Endodermal cell (in vitro differentiated cells): ENCODE measurements around the gene DCHS1. TPM values are rescaled to one million over a fixed set of nuclear protein-coding genes. Genes with fewer than 3 reads are reported as not detected.

Experiments used
- DNase-seq: peaks from one replicate; pipeline ENCODE4 v3.0.0-alpha.2; 2017
- H3K27ac ChIP-seq: 2 replicates; pipeline ENCODE4 v1.5.1; 2013; ENCODE audit warnings: mild to moderate bottlenecking, low read depth, low read length, moderate library complexity
- H3K27me3 ChIP-seq: 2 replicates; pipeline ENCODE4 v1.6.1; 2013; ENCODE audit warnings: mild to moderate bottlenecking, low read length, moderate library complexity; ENCODE audit not compliant: insufficient read depth, control insufficient read depth, poor library complexity, severe bottlenecking
- H3K36me3 ChIP-seq: 2 replicates; pipeline ENCODE4 v1.7.0; 2013; ENCODE audit warnings: mild to moderate bottlenecking, low read length, moderate library complexity; ENCODE audit not compliant: control insufficient read depth, insufficient read depth
- H3K4me1 ChIP-seq: one replicate; pipeline ENCODE4 v1.7.0; 2013; ENCODE audit warnings: low read length; ENCODE audit not compliant: control insufficient read depth, insufficient read depth
- H3K4me3 ChIP-seq: 2 replicates; pipeline ENCODE4 v1.5.1; 2013; ENCODE audit warnings: mild to moderate bottlenecking, low read length, moderate library complexity
- H3K9ac ChIP-seq: 2 replicates; pipeline ENCODE4 v1.6.1; 2013; ENCODE audit warnings: mild to moderate bottlenecking, low read length, moderate library complexity; ENCODE audit not compliant: poor library complexity, severe bottlenecking; ENCODE audit errors: extremely low read depth
- H3K9me3 ChIP-seq: 2 replicates; pipeline ENCODE4 v1.6.1; 2013; ENCODE audit warnings: mild to moderate bottlenecking, low read length, moderate library complexity; ENCODE audit not compliant: control insufficient read depth
- H3K27ac Mint-ChIP-seq: 2 replicates; pipeline ENCODE4 v1.8.0; 2020; ENCODE audit warnings: mixed read lengths
- H3K27me3 Mint-ChIP-seq: 2 replicates; pipeline ENCODE4 v1.8.0; 2021; ENCODE audit warnings: mild to moderate bottlenecking, mixed read lengths; ENCODE audit not compliant: insufficient read depth
- H3K36me3 Mint-ChIP-seq: 2 replicates; pipeline ENCODE4 v1.8.0; 2020; ENCODE audit warnings: low read depth, mixed read lengths
- H3K4me1 Mint-ChIP-seq: 2 replicates; pipeline ENCODE4 v1.8.0; 2020; ENCODE audit warnings: mixed read lengths
- H3K4me3 Mint-ChIP-seq: 2 replicates; pipeline ENCODE4 v1.8.0; 2020; ENCODE audit warnings: mild to moderate bottlenecking, moderate library complexity, mixed read lengths
- H3K9me3 Mint-ChIP-seq: 2 replicates; pipeline ENCODE4 v1.8.0; 2020; ENCODE audit warnings: mild to moderate bottlenecking, mixed read lengths
- CTCF ChIP-seq: fragments of 200-600 bp; sonication (generic); conservative IDR thresholded peaks from 2 replicates; pipeline ENCODE4 v1.5.0; 2021; ENCODE audit warnings: antibody characterized with exemption, mild to moderate bottlenecking
- WGBS, 2 experiments: methylation state at CpG; one replicate each; pipeline versions ENCODE4 v1.1.5 to v1.1.7; 2013; ENCODE audit warnings: missing lambda C conversion rate in 2 of 2, mixed read lengths in 1 of 2; ENCODE audit not compliant: insufficient coverage in 1 of 2, insufficient read length in 1 of 2; 5-methylcytosine and 5-hydroxymethylcytosine counted together
- total RNA-seq, 2 donors: library from RNA; stranded (reverse); fragmentation: NEBNext Ultra II Directional in 1 of 2; extraction: Animal tissue kit (Norgen Biotek cat#: 25700) in 1 of 2; gene quantifications; 2 replicates in 1 of 2; 3 replicates in 1 of 2; pipeline ENCODE4 v1.2.1, GENCODE V29; 2021

DCHS1 gene
- total RNA-seq, 2 donors from 2014 or later: 13.7 to 14.3 TPM

GRCh38 chr11:6670202-6670830, 14.7 kb upstream of the DCHS1 start:
- no peak overlapping the region for H3K27ac Mint-ChIP-seq
- DNase-seq: no peak
- peaks cover 2% of the 10 kb centered on the region for H3K4me1 Mint-ChIP-seq

GRCh38 chr11:6667733-6668374, 12.2 kb upstream of the DCHS1 start:
- Mint-ChIP-seq H3K27me3 (peaks cover 6% of the 10 kb centered on the region), H3K4me3 (no peak overlapping the region), H3K4me1 (peaks cover 2% of the 10 kb centered on the region), H3K36me3 (no peaks in the 10 kb centered on the region), H3K27ac (no peak overlapping the region), H3K9me3 (no peaks in the 10 kb centered on the region)
- no peaks in the 10 kb centered on the region for H3K9me3 ChIP-seq
- H3K27me3 ChIP-seq: no peaks in the 10 kb centered on the region
- no peak overlapping the region for H3K4me3 ChIP-seq
- H3K9ac ChIP-seq: no peak overlapping the region
- peak; percentile 65 for DNase-seq
- H3K27ac ChIP-seq: no peak overlapping the region
- H3K4me1 ChIP-seq: no peaks in the 10 kb centered on the region
- 86 to 100% methylated on average over 1 to 3 of the region's 3 CpGs for WGBS, 2 experiments
- peak; percentile 80 for TF ChIP-seq CTCF
- H3K36me3 ChIP-seq: no peaks in the 10 kb centered on the region

More at GRCh38 chr11:6670202-6670830, 14.7 kb upstream of the DCHS1 start:
- no peaks in the 10 kb centered on the region for H3K27me3 ChIP-seq
- Mint-ChIP-seq H3K4me3 (no peak overlapping the region), H3K36me3 (no peaks in the 10 kb centered on the region), H3K9me3 (no peaks in the 10 kb centered on the region), H3K27me3 (peaks cover 3% of the 10 kb centered on the region)
- no peaks in the 10 kb centered on the region for H3K9me3 ChIP-seq
- no peak overlapping the region for H3K27ac ChIP-seq
- H3K36me3 ChIP-seq: no peaks in the 10 kb centered on the region
- H3K4me1 ChIP-seq: no peaks in the 10 kb centered on the region
- TF ChIP-seq CTCF: no peak
- no peak overlapping the region for H3K4me3 ChIP-seq
- H3K9ac ChIP-seq: no peak overlapping the region
- 67 to 73% methylated on average over 1 to 5 of the region's 6 CpGs for WGBS, 2 experiments

- peaks cover 2% of the 10 kb centered on the region for H3K4me1 Mint-ChIP-seq
- H3K36me3 ChIP-seq: no peaks in the 10 kb centered on the region
These were observed 10.9 kb upstream of the DCHS1 start for GRCh38 chr11:6666302-6667183.

More at GRCh38 chr11:6666302-6667183, 10.9 kb upstream of the DCHS1 start:
- Histone ChIP-seq H3K27ac (no peak overlapping the region), H3K4me3 (no peak overlapping the region), H3K9me3 (no peaks in the 10 kb centered on the region), H3K9ac (no peak overlapping the region), H3K4me1 (no peaks in the 10 kb centered on the region), H3K27me3 (no peaks in the 10 kb centered on the region)
- 93 to 96% methylated on average over 3 of the region's 4 CpGs for WGBS, 2 experiments
- no peak for DNase-seq
- no peak overlapping the region for H3K27ac Mint-ChIP-seq
- peaks cover 6% of the 10 kb centered on the region for H3K27me3 Mint-ChIP-seq
- H3K9me3 Mint-ChIP-seq: no peaks in the 10 kb centered on the region
- H3K36me3 Mint-ChIP-seq: no peaks in the 10 kb centered on the region
- H3K4me3 Mint-ChIP-seq: no peak overlapping the region
- no peak for TF ChIP-seq CTCF
